Uterus (tissue), 4 donors: ENCODE data around the gene AKAP11. TPM values are rescaled to one million over a fixed set of nuclear protein-coding genes. Genes with fewer than 3 reads are reported as not detected.

Source experiments
- DNase-seq, 2 donors: peaks; one replicate each; pipeline ENCODE4 v3.0.0-alpha.2; 2019 to 2020
- H3K27ac ChIP-seq, 2 donors: fragments of 200-600 bp; sonication (generic); 1 replicate in 1 of 2; 2 replicates in 1 of 2; pipeline ENCODE4 v1.5.1; 2016 to 2018
- H3K27me3 ChIP-seq, 2 donors: fragments of 200-600 bp; sonication (generic); one replicate each; pipeline ENCODE4 v1.5.1; 2018 to 2019; ENCODE audit warnings: control low read depth in 1 of 2
- H3K36me3 ChIP-seq, 2 donors: fragments of 200-600 bp; sonication (generic); one replicate each; pipeline ENCODE4 v1.5.1; 2019; ENCODE audit warnings: control low read depth in 1 of 2
- H3K4me1 ChIP-seq, 2 donors: fragments of 200-600 bp; sonication (generic); one replicate each; pipeline ENCODE4 v1.5.1; 2018 to 2019; ENCODE audit warnings: control low read depth in 1 of 2
- H3K4me3 ChIP-seq, 2 donors: fragments of 200-600 bp; sonication (generic); 1 replicate in 1 of 2; 2 replicates in 1 of 2; pipeline ENCODE4 v1.5.1; 2018 to 2019; ENCODE audit warnings: mild to moderate bottlenecking in 1 of 2
- H3K9me3 ChIP-seq, 2 donors: fragments of 200-600 bp; sonication (generic); one replicate each; pipeline ENCODE4 v1.5.1; 2019; ENCODE audit warnings: control low read depth in 1 of 2
- POLR2A ChIP-seq, 2 donors: fragments of 450-650 bp; IDR thresholded peaks; one replicate each; pipeline ENCODE4 v1.6.1; 2016; ENCODE audit warnings: antibody characterized with exemption in 2 of 2, mild to moderate bottlenecking in 1 of 2, moderate library complexity in 1 of 2
- intact Hi-C: fragments of 100-400 bp; cut with DNase I; formaldehyde crosslinking; loops from one replicate; pipeline ENCODE4 v1.15.1; 2023; ENCODE audit warnings: low total_unique reads
- total RNA-seq, 4 donors: library from RNA; depleted of rRNA in 3 of 4; stranded (reverse); fragments of >200 nt in 3 of 4; gene quantifications; one replicate each; pipeline versions ENCODE4 v1.1.0 to v1.2.4, GENCODE V29; 2014 to 2023
- TF ChIP-seq, protein P1 (sequence below), 4 experiments: fragments of 200-600 bp in 2 of 4; fragments of 450-650 bp in 2 of 4; sonication (generic) in 2 of 4; IDR thresholded peaks; one replicate each; pipeline ENCODE4 v1.5.1; 2016 to 2019; ENCODE audit warnings: antibody characterized with exemption in 4 of 4, mild to moderate bottlenecking in 2 of 4, moderate library complexity in 1 of 4
- donor health status: DM: yes; HTN: yes; CAD: no.

AKAP11 gene
- total RNA-seq, 4 donors from 2014 or later = 30.0 to 60.7 (median 45.9) TPM

DNA sequence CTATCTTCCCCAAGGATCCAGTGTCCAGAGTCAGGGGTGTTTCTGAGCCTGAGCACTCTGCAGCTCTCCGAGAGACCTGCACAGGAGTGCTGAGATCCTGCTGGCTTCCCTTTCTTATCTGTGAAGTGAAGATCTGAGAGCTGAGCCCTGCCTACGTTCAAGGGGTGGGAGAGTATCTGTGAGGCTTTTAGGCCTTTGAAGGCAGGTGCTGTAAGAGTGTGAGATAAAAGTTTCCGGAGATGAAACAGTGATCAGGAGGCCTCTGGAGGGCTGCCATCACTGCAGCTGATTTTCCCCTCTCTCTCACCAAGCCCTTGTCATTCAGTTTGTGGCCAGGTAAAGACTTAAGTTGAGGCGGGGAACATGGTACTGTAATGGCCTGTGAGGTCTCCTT, 83.1 kb downstream of the AKAP11 start:
- intact Hi-C loops = no loop called here
- no peak overlapping the region for H3K27ac ChIP-seq
- TF ChIP-seq, protein P1, sequence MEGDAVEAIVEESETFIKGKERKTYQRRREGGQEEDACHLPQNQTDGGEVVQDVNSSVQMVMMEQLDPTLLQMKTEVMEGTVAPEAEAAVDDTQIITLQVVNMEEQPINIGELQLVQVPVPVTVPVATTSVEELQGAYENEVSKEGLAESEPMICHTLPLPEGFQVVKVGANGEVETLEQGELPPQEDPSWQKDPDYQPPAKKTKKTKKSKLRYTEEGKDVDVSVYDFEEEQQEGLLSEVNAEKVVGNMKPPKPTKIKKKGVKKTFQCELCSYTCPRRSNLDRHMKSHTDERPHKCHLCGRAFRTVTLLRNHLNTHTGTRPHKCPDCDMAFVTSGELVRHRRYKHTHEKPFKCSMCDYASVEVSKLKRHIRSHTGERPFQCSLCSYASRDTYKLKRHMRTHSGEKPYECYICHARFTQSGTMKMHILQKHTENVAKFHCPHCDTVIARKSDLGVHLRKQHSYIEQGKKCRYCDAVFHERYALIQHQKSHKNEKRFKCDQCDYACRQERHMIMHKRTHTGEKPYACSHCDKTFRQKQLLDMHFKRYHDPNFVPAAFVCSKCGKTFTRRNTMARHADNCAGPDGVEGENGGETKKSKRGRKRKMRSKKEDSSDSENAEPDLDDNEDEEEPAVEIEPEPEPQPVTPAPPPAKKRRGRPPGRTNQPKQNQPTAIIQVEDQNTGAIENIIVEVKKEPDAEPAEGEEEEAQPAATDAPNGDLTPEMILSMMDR (IDR thresholded peaks at IDR 0.05) = no peak
- no peak for TF ChIP-seq POLR2A (IDR thresholded peaks at IDR 0.05)
- no peaks in the 10 kb centered on the region for H3K4me1 ChIP-seq
- no peaks in the 10 kb centered on the region for H3K36me3 ChIP-seq
- no peak overlapping the region for H3K4me3 ChIP-seq
- H3K9me3 ChIP-seq = no peaks in the 10 kb centered on the region
- no peaks in the 10 kb centered on the region for H3K27me3 ChIP-seq
- DNase-seq = no peak

DNA sequence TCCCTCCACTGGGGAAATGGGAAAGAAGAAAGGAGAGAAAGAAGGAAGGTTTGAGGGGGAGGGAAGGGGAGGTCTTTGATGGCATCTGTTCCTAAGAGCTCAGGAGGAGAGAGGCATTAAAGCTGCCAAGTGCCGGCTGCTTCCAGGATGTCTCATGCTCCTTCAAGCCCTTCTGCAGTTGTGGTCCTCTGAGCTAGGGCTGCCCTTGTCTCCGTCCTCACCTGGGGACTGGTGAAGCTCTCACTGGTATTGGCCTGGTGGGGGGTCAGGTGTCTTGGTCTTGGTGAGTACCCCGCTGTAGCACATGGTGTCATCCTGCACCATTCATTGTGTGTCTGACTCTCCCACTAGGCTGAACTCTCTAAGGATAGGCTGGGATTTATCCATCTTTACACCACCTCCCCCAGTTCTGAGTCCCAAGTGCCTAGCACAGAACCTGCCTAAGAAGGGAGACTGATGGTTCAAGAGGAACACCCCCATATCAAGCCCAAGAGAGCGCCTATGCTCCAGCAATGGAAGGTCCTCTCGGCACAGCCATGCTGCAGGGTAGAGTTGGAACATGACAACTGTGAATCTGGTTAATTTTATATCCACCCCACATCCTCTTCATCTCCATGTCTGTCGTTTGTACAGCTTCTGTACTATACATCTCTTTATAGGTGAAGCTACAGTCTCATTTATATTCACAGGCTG, 83.7 kb downstream of the AKAP11 start:
- no peak for DNase-seq
- no peaks in the 10 kb centered on the region for H3K36me3 ChIP-seq
- no peak for TF ChIP-seq POLR2A (IDR thresholded peaks at IDR 0.05)
- TF ChIP-seq, protein P1 (IDR thresholded peaks at IDR 0.05) = no peak
- H3K27me3 ChIP-seq = no peaks in the 10 kb centered on the region
- H3K9me3 ChIP-seq = no peaks in the 10 kb centered on the region
- no peak overlapping the region for H3K4me3 ChIP-seq
- intact Hi-C loops = no loop called here
- no peak overlapping the region for H3K27ac ChIP-seq
- H3K4me1 ChIP-seq = no peaks in the 10 kb centered on the region

GRCh38 chr13:42356184-42356575, 84.2 kb downstream of the AKAP11 start:
- no peak overlapping the region for H3K27ac ChIP-seq
- no peaks in the 10 kb centered on the region for H3K27me3 ChIP-seq
- H3K4me1 ChIP-seq = no peaks in the 10 kb centered on the region
- intact Hi-C loops = no loop called here
- no peaks in the 10 kb centered on the region for H3K36me3 ChIP-seq
- TF ChIP-seq POLR2A (IDR thresholded peaks at IDR 0.05) = no peak
- TF ChIP-seq, protein P1 (IDR thresholded peaks at IDR 0.05) = no peak
- H3K9me3 ChIP-seq = no peaks in the 10 kb centered on the region
- no peak for DNase-seq
- no peak overlapping the region for H3K4me3 ChIP-seq

- Histone ChIP-seq H3K36me3 (no peaks in the 10 kb centered on the region), H3K4me1 (no peaks in the 10 kb centered on the region), H3K27me3 (no peaks in the 10 kb centered on the region), H3K4me3 (no peak overlapping the region), H3K9me3 (no peaks in the 10 kb centered on the region), H3K27ac (no peak overlapping the region)
- TF ChIP-seq, protein P1 (IDR thresholded peaks at IDR 0.05) = no peak
- TF ChIP-seq POLR2A (IDR thresholded peaks at IDR 0.05) = no peak
- DNase-seq = no peak
- intact Hi-C loops = no loop called here
Measured at GRCh38 chr13:42360046-42360574, 88.2 kb downstream of the AKAP11 start.

DNA sequence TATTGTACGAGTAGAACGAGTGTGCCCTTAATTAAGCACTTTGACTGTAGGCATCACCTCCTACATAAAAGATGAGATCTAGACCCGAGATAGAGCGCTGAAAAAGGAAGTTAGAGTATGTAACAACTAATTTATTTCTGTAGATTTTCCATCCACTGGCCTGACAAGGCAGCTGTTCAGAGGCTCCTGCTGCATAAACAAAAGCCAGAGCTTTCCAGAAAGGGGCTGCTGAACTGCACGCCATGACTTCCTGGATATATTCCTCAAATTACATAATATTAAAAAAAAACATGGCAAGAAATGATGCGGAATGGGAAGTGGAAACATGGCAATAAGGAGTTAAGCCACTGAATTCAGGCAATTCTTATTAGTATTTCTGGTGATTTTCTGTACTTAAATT, 89.7 kb downstream of the AKAP11 start:
- no peaks in the 10 kb centered on the region for H3K36me3 ChIP-seq
- H3K9me3 ChIP-seq = no peaks in the 10 kb centered on the region
- no peaks in the 10 kb centered on the region for H3K27me3 ChIP-seq
- intact Hi-C loops = no loop called here
- no peak overlapping the region for H3K27ac ChIP-seq
- H3K4me1 ChIP-seq = no peaks in the 10 kb centered on the region
- DNase-seq = no peak
- TF ChIP-seq, protein P1 (IDR thresholded peaks at IDR 0.05) = no peak
- H3K4me3 ChIP-seq = no peak overlapping the region
